ENCODE measurements around the gene LAMTOR2. TPM values are rescaled to one million over a fixed set of nuclear protein-coding genes. Genes with fewer than 3 reads are reported as not detected.
A peak's percentile ranks its signal among the peaks of the same experiment; 100 is the strongest.

Gene LAMTOR2
- total RNA-seq, 1 experiment from 2014 or later: 63.4 TPM

GRCh38 chr1:156097499-156098178 is 43.1 kb downstream of the LAMTOR2 start:
- TF ChIP-seq, protein P1, sequence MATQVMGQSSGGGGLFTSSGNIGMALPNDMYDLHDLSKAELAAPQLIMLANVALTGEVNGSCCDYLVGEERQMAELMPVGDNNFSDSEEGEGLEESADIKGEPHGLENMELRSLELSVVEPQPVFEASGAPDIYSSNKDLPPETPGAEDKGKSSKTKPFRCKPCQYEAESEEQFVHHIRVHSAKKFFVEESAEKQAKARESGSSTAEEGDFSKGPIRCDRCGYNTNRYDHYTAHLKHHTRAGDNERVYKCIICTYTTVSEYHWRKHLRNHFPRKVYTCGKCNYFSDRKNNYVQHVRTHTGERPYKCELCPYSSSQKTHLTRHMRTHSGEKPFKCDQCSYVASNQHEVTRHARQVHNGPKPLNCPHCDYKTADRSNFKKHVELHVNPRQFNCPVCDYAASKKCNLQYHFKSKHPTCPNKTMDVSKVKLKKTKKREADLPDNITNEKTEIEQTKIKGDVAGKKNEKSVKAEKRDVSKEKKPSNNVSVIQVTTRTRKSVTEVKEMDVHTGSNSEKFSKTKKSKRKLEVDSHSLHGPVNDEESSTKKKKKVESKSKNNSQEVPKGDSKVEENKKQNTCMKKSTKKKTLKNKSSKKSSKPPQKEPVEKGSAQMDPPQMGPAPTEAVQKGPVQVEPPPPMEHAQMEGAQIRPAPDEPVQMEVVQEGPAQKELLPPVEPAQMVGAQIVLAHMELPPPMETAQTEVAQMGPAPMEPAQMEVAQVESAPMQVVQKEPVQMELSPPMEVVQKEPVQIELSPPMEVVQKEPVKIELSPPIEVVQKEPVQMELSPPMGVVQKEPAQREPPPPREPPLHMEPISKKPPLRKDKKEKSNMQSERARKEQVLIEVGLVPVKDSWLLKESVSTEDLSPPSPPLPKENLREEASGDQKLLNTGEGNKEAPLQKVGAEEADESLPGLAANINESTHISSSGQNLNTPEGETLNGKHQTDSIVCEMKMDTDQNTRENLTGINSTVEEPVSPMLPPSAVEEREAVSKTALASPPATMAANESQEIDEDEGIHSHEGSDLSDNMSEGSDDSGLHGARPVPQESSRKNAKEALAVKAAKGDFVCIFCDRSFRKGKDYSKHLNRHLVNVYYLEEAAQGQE (IDR thresholded peaks at IDR 0.05; ENCODE audit: insufficient read depth in 1 of 2, low read depth in 2 of 2, low read length in 1 of 2): no peak
- TF ChIP-seq POLR2AphosphoS5 (IDR thresholded peaks at IDR 0.05; ENCODE audit: low read depth, low read length) (no peak), SIN3A (IDR thresholded peaks at IDR 0.05; ENCODE audit: borderline replicate concordance, insufficient read depth, low read depth, low read length) (no peak), TCF7L2 (IDR thresholded peaks at IDR 0.05; ENCODE audit: low read depth, low read length) (no peak)
- TF ChIP-seq, protein P2, sequence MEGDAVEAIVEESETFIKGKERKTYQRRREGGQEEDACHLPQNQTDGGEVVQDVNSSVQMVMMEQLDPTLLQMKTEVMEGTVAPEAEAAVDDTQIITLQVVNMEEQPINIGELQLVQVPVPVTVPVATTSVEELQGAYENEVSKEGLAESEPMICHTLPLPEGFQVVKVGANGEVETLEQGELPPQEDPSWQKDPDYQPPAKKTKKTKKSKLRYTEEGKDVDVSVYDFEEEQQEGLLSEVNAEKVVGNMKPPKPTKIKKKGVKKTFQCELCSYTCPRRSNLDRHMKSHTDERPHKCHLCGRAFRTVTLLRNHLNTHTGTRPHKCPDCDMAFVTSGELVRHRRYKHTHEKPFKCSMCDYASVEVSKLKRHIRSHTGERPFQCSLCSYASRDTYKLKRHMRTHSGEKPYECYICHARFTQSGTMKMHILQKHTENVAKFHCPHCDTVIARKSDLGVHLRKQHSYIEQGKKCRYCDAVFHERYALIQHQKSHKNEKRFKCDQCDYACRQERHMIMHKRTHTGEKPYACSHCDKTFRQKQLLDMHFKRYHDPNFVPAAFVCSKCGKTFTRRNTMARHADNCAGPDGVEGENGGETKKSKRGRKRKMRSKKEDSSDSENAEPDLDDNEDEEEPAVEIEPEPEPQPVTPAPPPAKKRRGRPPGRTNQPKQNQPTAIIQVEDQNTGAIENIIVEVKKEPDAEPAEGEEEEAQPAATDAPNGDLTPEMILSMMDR (IDR thresholded peaks at IDR 0.05): no peak
- H3K36me3 ChIP-seq (ENCODE audit: control insufficient read depth, insufficient read depth, low read length): no peaks in the 10 kb centered on the region
- BruUV-seq (replicated peaks): no TSS peak
- peak overlapping the region; percentile 82; the same call in 1 of the 2 replicates for H3K27ac ChIP-seq (ENCODE audit: low read length)
- CTCF ChIA-PET: interaction anchor here (2.3 kb wide), 1 partner anchor 31 kb away, joined by 23 read pairs; no protein-coding TSS in a partner anchor
- intact Hi-C loops (cut with micrococcal nuclease; ENCODE audit: unreplicated experiment): loop anchor here (5.0 kb wide), 1 partner anchor 115 kb away; the partner anchor contains the start of gene PMF1
- no peak for DNase-seq (ENCODE audit: low read depth, low spot score)
- peaks cover 15% of the 10 kb centered on the region; the same call in 1 of the 2 replicates for H3K4me1 ChIP-seq (ENCODE audit: control insufficient read depth, insufficient read depth, low read length)
- H3K27me3 ChIP-seq (ENCODE audit: control insufficient read depth, insufficient read depth, low read length): no peaks in the 10 kb centered on the region
- in situ Hi-C loops (cut with HindIII; ENCODE audit: low pct_unique_long_range_greater_than_20kb, low sequenced_read_pairs): no loop called here
- POLR2A ChIA-PET: no interaction called here
- no peak for ATAC-seq
- H3K9me3 ChIP-seq (ENCODE audit: control insufficient read depth, insufficient read depth, low read depth, low read length): no peaks in the 10 kb centered on the region
- H3K4me3 ChIP-seq (ENCODE audit: low read depth in 2 of 2, low read length in 2 of 2): no peak overlapping the region

DNA sequence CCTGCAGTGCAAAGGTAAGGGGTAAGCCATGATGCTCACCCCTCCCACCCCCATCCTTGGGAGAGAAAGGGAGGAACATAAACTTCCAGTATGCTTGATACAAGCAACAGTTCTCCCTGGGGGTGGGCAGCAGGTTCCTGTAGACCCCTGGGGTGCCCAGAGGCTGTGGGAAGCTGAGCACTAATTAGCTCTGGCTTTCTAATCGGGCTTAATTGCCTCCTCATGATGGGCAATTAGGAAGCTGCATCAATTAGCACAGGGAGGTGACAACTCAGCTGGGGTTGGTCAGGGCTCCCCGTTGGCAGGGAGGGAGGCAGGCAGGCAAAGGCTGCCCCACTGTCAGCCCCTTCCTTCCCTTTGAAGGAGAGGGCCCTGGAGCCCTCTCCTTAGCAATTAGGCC is 44.2 kb downstream of the LAMTOR2 start:
- Histone ChIP-seq H3K27me3 (ENCODE audit: control insufficient read depth, insufficient read depth, low read length) (no peaks in the 10 kb centered on the region), H3K36me3 (ENCODE audit: control insufficient read depth, insufficient read depth, low read length) (no peaks in the 10 kb centered on the region), H3K9me3 (ENCODE audit: control insufficient read depth, insufficient read depth, low read depth, low read length) (no peaks in the 10 kb centered on the region), H3K4me1 (ENCODE audit: control insufficient read depth, insufficient read depth, low read length) (peaks cover 26% of the 10 kb centered on the region), H3K27ac (ENCODE audit: low read length) (no peak overlapping the region), H3K4me3 (ENCODE audit: low read depth in 2 of 2, low read length in 2 of 2) (no peak overlapping the region)
- TF ChIP-seq, protein P2 (IDR thresholded peaks at IDR 0.05): no peak
- TF ChIP-seq, protein P1 (IDR thresholded peaks at IDR 0.05; ENCODE audit: insufficient read depth in 1 of 2, low read depth in 2 of 2, low read length in 1 of 2): no peak
- no peak for TF ChIP-seq TCF7L2 (IDR thresholded peaks at IDR 0.05; ENCODE audit: low read depth, low read length)
- TF ChIP-seq SIN3A (IDR thresholded peaks at IDR 0.05; ENCODE audit: borderline replicate concordance, insufficient read depth, low read depth, low read length): no peak
- no peak for TF ChIP-seq POLR2AphosphoS5 (IDR thresholded peaks at IDR 0.05; ENCODE audit: low read depth, low read length)
- CTCF ChIA-PET: interaction anchor here (1.2 kb wide), 1 partner anchor 24 kb away, joined by 3 read pairs; no protein-coding TSS in a partner anchor
- intact Hi-C loops (cut with micrococcal nuclease; ENCODE audit: unreplicated experiment) (loop anchor here (5.0 kb wide), 1 partner anchor 114 kb away; the partner anchor contains the start of gene PMF1), in situ Hi-C loops (cut with HindIII; ENCODE audit: low pct_unique_long_range_greater_than_20kb, low sequenced_read_pairs) (no loop called here)
- no TSS peak for BruUV-seq (replicated peaks)
- ATAC-seq (no peak), DNase-seq (ENCODE audit: low read depth, low spot score) (no peak)
- POLR2A ChIA-PET: no interaction called here
